Fibroblast of the aortic adventitia (primary cell): ENCODE measurements around the gene HAL. TPM values are rescaled to one million over a fixed set of nuclear protein-coding genes. Genes with fewer than 3 reads are reported as not detected.

Source experiments
- DNase-seq: peaks from one replicate; pipeline ENCODE4 v3.0.0-alpha.2; 2010; ENCODE audit warnings: low read depth
- H3K4me3 ChIP-seq: 2 replicates; pipeline ENCODE4 v1.5.1; 2011; ENCODE audit warnings: low read depth, mild to moderate bottlenecking, control low read depth, low read length, moderate library complexity
- CTCF ChIP-seq: IDR thresholded peaks from 2 replicates; pipeline ENCODE4 v1.5.1; 2011; ENCODE audit warnings: mild to moderate bottlenecking, low read length, control low read depth, inconsistent platforms; ENCODE audit not compliant: insufficient read depth
- total RNA-seq: library from RNA; depleted of rRNA; stranded (reverse); fragments of >200 nt; gene quantifications from 2 replicates; pipeline ENCODE4 v1.2.3, GENCODE V29; 2012; ENCODE audit warnings: low replicate concordance

Gene HAL
- total RNA-seq, 1 donor: 0.09 TPM

- no peak for TF ChIP-seq CTCF
- H3K4me3 ChIP-seq: no peak overlapping the region
- DNase-seq: no peak
Measured at GRCh38 chr12:95955549-95956159, 40.5 kb downstream of the HAL start.

GRCh38 chr12:95953000-95953399, 43.1 kb downstream of the HAL start:
- DNase-seq: no peak
- no peak for TF ChIP-seq CTCF
- no peak overlapping the region for H3K4me3 ChIP-seq

GRCh38 chr12:95951515-95951914, 44.6 kb downstream of the HAL start:
- no peak for DNase-seq
- TF ChIP-seq CTCF: no peak
- no peak overlapping the region for H3K4me3 ChIP-seq

- DNase-seq: no peak
- no peak overlapping the region for H3K4me3 ChIP-seq
- TF ChIP-seq CTCF: no peak
Measured at GRCh38 chr12:95949477-95950206, 46.5 kb downstream of the HAL start.

- no peak overlapping the region for H3K4me3 ChIP-seq
- no peak for TF ChIP-seq CTCF
- no peak for DNase-seq
Measured at GRCh38 chr12:95944108-95944704, 51.9 kb downstream of the HAL start.

GRCh38 chr12:95943330-95943842, 52.8 kb downstream of the HAL start, which contains the start of gene AMDHD1:
Gene AMDHD1 (plus strand): TSS chr12:95943331. CDS start chr12:95943399, 68 bp downstream.
- H3K4me3 ChIP-seq: peak within 1 kb of the TSS; percentile 76
- TF ChIP-seq CTCF: peak; percentile 37
- peak; percentile 32 for DNase-seq
